HFFc6 (cell line): ENCODE measurements around the gene BLCAP. TPM values are rescaled to one million over a fixed set of nuclear protein-coding genes. Genes with fewer than 3 reads are reported as not detected.

Experiments used
- DNase-seq: peaks from one replicate; pipeline ENCODE4 v3.0.0-alpha.2; 2018
- H3K27ac Mint-ChIP-seq: 2 replicates; pipeline ENCODE4 v1.8.0; 2020; ENCODE audit warnings: mild to moderate bottlenecking, mixed read lengths
- H3K27me3 Mint-ChIP-seq: 2 replicates; pipeline ENCODE4 v1.8.0; 2021; ENCODE audit warnings: mild to moderate bottlenecking, moderate library complexity, mixed read lengths; ENCODE audit not compliant: insufficient read depth
- H3K36me3 Mint-ChIP-seq: 2 replicates; pipeline ENCODE4 v1.8.0; 2021; ENCODE audit warnings: low read depth, mixed read lengths
- H3K4me1 Mint-ChIP-seq: 2 replicates; pipeline ENCODE4 v1.8.0; 2020; ENCODE audit warnings: low read depth, mixed read lengths
- H3K4me3 Mint-ChIP-seq: 2 replicates; pipeline ENCODE4 v1.8.0; 2020; ENCODE audit warnings: mild to moderate bottlenecking, moderate library complexity, mixed read lengths
- H3K9me3 Mint-ChIP-seq: 2 replicates; pipeline ENCODE4 v1.8.0; 2020; ENCODE audit warnings: mild to moderate bottlenecking, mixed read lengths
- CTCF ChIP-seq: fragments of 200-600 bp; sonication (generic); IDR thresholded peaks from 2 replicates; pipeline ENCODE4 v1.5.0; 2021; ENCODE audit warnings: antibody characterized with exemption, mild to moderate bottlenecking
- total RNA-seq, 6 experiments: library from RNA; stranded (reverse); fragmentation: NEBNext Ultra II Directional; extraction: Animal tissue kit (Norgen Biotek cat#: 25700); gene quantifications; 2 replicates in 1 of 6; 3 replicates in 5 of 6; pipeline ENCODE4 v1.2.3, GENCODE V29; 2021

The BLCAP gene
- total RNA-seq, 6 experiments from 2014 or later = 83.7 to 110 (median 97.3) TPM

DNA sequence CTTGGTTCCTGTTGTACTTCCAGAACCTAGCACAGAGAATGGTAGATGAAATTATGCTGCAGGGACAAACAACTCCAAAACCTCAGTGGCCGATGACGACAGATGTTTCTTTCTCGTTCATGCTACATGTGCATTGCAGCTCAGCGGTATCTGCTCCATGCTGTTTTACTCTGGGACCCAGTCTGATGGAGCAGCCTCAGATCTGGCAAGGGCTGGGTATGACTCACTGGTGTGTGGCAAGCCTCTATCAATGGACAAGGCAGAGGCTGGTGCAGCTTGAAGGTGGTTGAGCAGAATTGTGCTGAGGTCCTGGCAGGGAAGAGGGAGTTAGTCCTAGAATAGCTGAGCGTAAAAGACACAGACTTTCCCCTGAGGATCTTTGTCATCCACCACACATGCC lies 10.3 kb upstream of the BLCAP start:
- Mint-ChIP-seq H3K36me3 (no peaks in the 10 kb centered on the region), H3K27me3 (peaks cover 4% of the 10 kb centered on the region), H3K4me3 (no peak overlapping the region), H3K9me3 (no peaks in the 10 kb centered on the region), H3K4me1 (peaks cover 46% of the 10 kb centered on the region), H3K27ac (no peak overlapping the region)
- peak; percentile 40 for DNase-seq
- no peak for TF ChIP-seq CTCF

- H3K9me3 Mint-ChIP-seq = no peaks in the 10 kb centered on the region
- peaks cover 4% of the 10 kb centered on the region for H3K27me3 Mint-ChIP-seq
- no peaks in the 10 kb centered on the region for H3K36me3 Mint-ChIP-seq
- no peak for DNase-seq
- no peak overlapping the region for H3K27ac Mint-ChIP-seq
- H3K4me3 Mint-ChIP-seq = no peak overlapping the region
- peaks cover 46% of the 10 kb centered on the region for H3K4me1 Mint-ChIP-seq
- no peak for TF ChIP-seq CTCF
Measured at GRCh38 chr20:37537505-37537904, 9.8 kb upstream of the BLCAP start.

DNA sequence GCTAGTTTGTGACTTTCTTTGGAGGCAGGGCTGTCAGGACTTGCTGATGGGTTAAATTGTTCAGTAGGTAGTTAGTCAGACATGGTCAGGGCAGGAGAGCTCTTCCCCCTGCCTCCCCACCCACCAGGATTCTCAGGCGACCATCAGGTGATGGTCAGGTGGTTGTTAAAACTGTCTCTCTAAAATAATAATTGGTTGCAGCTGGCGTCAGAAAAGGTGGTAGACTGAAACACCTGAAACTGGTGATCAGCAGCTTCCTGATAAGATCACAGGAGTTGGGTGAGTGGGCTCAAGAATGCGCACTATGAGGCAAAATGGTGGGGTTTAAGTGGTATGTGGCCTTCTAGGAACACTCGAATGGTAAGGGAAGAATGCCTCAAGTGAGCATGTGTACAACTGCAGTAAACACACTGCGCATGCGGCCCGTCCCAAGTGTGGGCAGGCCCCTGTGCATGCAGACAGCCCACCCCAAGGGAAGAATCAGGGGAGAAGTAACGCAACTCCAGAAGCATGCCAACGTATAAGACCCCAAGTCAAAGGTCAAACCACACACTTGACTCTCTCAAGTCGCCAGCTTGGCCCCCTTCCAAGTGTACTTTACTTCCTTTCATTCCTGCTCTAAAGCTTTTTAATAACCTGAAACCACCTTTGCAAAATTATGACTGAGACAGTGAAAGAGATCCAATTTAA lies 7.9 kb upstream of the BLCAP start:
- Mint-ChIP-seq H3K4me1 (peaks cover 37% of the 10 kb centered on the region), H3K4me3 (no peak overlapping the region), H3K36me3 (no peaks in the 10 kb centered on the region), H3K27me3 (peaks cover 5% of the 10 kb centered on the region), H3K9me3 (no peaks in the 10 kb centered on the region), H3K27ac (no peak overlapping the region)
- no peak for DNase-seq
- no peak for TF ChIP-seq CTCF

- H3K27ac Mint-ChIP-seq = peak overlapping the region; percentile 43; the same call in 1 of the 2 replicates
- peaks cover 32% of the 10 kb centered on the region for H3K4me1 Mint-ChIP-seq
- peak; percentile 92 for TF ChIP-seq CTCF
- no peaks in the 10 kb centered on the region for H3K36me3 Mint-ChIP-seq
- DNase-seq = peak; percentile 81
- no peaks in the 10 kb centered on the region for H3K9me3 Mint-ChIP-seq
- H3K4me3 Mint-ChIP-seq = no peak overlapping the region
- peaks cover 9% of the 10 kb centered on the region for H3K27me3 Mint-ChIP-seq
Measured at GRCh38 chr20:37534401-37535157, 6.9 kb upstream of the BLCAP start.

- H3K36me3 Mint-ChIP-seq = no peaks in the 10 kb centered on the region
- H3K27me3 Mint-ChIP-seq = peaks cover 9% of the 10 kb centered on the region
- H3K4me3 Mint-ChIP-seq = no peak overlapping the region
- peaks cover 31% of the 10 kb centered on the region for H3K4me1 Mint-ChIP-seq
- no peak overlapping the region for H3K27ac Mint-ChIP-seq
- TF ChIP-seq CTCF = no peak
- H3K9me3 Mint-ChIP-seq = no peaks in the 10 kb centered on the region
- no peak for DNase-seq
Measured at GRCh38 chr20:37533154-37533715, 5.6 kb upstream of the BLCAP start.
